ENCODE measurements around the gene LGALS8. TPM values are rescaled to one million over a fixed set of nuclear protein-coding genes. Genes with fewer than 3 reads are reported as not detected.
"Not testable (repeated sequence)": the region's sequence is repeated elsewhere in the genome, so short reads cannot be mapped to it uniquely, and the experiment has no call there.

The LGALS8 gene
- total RNA-seq, 4 donors from 2014 or later: 62.0 to 93.3 (median 76.8) TPM

DNA sequence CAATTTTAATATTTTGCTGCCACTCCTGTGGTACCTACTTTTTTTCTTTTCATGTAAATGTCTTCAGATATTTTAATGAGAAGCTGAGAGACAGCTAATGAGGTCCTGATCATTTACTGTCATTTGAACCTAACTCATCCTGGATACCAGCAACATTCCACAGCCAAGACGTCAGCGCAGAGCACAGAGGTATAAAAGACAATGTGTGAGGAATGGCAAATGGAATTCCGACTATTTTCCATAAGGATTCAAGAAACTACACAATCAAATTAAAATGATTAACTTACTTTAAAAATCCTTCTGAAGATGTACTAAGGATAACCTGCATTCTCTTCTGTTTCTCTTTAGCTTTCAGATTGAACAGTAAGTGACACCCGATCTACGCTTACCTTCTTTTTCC lies 41.7 kb downstream of the LGALS8 start:
- H3K4me3 ChIP-seq: no peak overlapping the region
- WGBS, 2 donors: 89 to 90% methylated on average over 5 of the region's 5 CpGs

DNA sequence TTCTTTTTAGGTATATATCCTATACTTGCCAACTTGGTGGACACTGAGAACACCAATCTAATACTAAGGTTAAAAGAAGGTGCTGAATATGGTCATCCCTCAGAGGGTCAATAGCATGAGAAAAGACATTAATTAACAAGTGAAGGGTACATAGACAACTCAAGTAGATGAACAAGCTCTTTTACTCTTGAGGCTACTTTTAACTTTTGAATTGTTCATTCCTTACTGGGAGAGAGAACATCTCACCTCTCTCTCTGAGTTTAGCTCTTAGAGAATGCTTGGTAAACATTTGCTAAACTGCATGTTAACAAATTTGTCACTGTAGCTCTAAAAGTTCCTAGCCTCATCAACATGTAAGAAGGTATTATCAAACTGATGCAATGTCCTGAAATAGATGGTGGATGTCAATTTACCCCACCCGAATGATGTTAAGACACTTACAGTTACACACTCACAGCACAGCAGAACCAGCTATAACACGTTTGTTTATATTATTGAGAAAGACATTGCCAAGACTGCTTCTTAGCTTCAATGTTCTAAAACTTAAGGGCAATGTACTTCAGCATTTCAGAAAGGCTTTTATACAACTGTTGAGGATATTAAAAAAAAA lies 44.6 kb downstream of the LGALS8 start:
- Histone ChIP-seq H3K4me1 (no peaks in the 10 kb centered on the region), H3K27me3 (no peaks in the 10 kb centered on the region), H3K9me3 (no peaks in the 10 kb centered on the region), H3K36me3 (peaks cover 0 to 100% (median 40%) of the 10 kb centered on the region in 3 donors), H3K27ac (no peak overlapping the region), H3K4me3 (no peak overlapping the region)
- DNase-seq (ENCODE audit: low spot score in 2 of 2): no peak
- 87 to 92% methylated on average over 2 of the region's 2 CpGs for WGBS, 2 donors
- TF ChIP-seq, protein P1, sequence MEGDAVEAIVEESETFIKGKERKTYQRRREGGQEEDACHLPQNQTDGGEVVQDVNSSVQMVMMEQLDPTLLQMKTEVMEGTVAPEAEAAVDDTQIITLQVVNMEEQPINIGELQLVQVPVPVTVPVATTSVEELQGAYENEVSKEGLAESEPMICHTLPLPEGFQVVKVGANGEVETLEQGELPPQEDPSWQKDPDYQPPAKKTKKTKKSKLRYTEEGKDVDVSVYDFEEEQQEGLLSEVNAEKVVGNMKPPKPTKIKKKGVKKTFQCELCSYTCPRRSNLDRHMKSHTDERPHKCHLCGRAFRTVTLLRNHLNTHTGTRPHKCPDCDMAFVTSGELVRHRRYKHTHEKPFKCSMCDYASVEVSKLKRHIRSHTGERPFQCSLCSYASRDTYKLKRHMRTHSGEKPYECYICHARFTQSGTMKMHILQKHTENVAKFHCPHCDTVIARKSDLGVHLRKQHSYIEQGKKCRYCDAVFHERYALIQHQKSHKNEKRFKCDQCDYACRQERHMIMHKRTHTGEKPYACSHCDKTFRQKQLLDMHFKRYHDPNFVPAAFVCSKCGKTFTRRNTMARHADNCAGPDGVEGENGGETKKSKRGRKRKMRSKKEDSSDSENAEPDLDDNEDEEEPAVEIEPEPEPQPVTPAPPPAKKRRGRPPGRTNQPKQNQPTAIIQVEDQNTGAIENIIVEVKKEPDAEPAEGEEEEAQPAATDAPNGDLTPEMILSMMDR (IDR thresholded peaks at IDR 0.05): no peak
- TF ChIP-seq POLR2A (IDR thresholded peaks at IDR 0.05): no peak
- no peak for TF ChIP-seq EP300 (IDR thresholded peaks at IDR 0.05)

More for the DNA sequence above, 41.7 kb downstream of the LGALS8 start:
- Histone ChIP-seq H3K27me3 (no peaks in the 10 kb centered on the region), H3K36me3 (peaks cover 0 to 98% (median 27%) of the 10 kb centered on the region in 3 donors), H3K27ac (no peak overlapping the region), H3K4me1 (no peaks in the 10 kb centered on the region), H3K9me3 (no peaks in the 10 kb centered on the region)
- TF ChIP-seq, protein P1 (IDR thresholded peaks at IDR 0.05): no peak
- TF ChIP-seq EP300 (IDR thresholded peaks at IDR 0.05) (no peak), POLR2A (IDR thresholded peaks at IDR 0.05) (no peak)
- DNase-seq (ENCODE audit: low spot score in 2 of 2): no peak

DNA sequence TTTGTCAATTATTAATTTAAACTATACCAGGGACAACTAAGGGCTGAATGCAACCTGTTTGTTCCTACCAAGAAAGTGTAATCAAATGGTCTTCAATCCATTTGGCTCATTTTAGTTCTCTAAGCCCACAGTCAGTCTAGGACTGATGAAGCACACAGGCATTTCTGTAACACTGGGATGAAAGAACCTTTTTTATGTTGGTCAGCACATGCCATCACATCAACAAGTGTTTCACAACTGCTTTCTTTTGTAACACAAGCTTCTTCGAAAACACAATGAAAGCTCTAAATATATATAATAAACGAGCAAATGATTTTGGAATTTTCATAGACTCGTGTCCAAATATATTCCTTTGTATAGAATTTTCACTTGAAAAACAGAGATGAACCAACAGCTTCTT lies 51.7 kb downstream of the LGALS8 start:
- Histone ChIP-seq H3K4me3 (no peak overlapping the region), H3K36me3 (peaks cover 0 to 94% (median 26%) of the 10 kb centered on the region in 3 donors), H3K27ac (no peak overlapping the region), H3K4me1 (no peaks in the 10 kb centered on the region), H3K9me3 (no peaks in the 10 kb centered on the region), H3K27me3 (no peaks in the 10 kb centered on the region)
- 47 to 65% methylated on average over 3 of the region's 3 CpGs for WGBS, 2 donors
- TF ChIP-seq POLR2A (IDR thresholded peaks at IDR 0.05) (no peak), EP300 (IDR thresholded peaks at IDR 0.05) (no peak)
- TF ChIP-seq, protein P1 (IDR thresholded peaks at IDR 0.05): no peak
- no peak for DNase-seq (ENCODE audit: low spot score in 2 of 2)

DNA sequence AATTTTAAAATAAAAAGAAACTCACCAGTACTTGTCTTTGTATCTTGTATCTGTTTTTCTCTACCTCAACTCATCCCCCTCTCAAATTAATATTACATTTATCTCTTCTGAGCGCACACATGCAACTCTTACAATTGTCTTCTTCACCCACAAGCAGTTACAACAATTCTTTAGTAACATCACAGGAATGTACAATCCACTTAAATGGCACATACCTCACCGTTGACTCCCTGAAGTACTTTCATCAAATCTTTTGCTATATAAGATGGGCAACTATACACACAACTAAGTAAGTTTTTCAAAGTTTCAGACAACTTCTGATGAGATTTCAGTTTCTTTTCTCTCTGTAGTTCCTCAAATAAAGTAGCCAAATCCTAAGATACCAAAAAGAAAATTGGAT lies 52.2 kb downstream of the LGALS8 start:
- H3K27ac ChIP-seq: no peak overlapping the region
- H3K4me3 ChIP-seq: no peak overlapping the region
- H3K9me3 ChIP-seq: no peaks in the 10 kb centered on the region
- no peaks in the 10 kb centered on the region for H3K27me3 ChIP-seq
- peaks cover 0 to 94% (median 26%) of the 10 kb centered on the region in 3 donors for H3K36me3 ChIP-seq
- no peak for TF ChIP-seq EP300 (IDR thresholded peaks at IDR 0.05)
- TF ChIP-seq POLR2A (IDR thresholded peaks at IDR 0.05): no peak
- no peaks in the 10 kb centered on the region for H3K4me1 ChIP-seq
- DNase-seq (ENCODE audit: low spot score in 2 of 2): no peak
- WGBS, 2 donors: 35 to 50% methylated on average over 2 of the region's 2 CpGs

DNA sequence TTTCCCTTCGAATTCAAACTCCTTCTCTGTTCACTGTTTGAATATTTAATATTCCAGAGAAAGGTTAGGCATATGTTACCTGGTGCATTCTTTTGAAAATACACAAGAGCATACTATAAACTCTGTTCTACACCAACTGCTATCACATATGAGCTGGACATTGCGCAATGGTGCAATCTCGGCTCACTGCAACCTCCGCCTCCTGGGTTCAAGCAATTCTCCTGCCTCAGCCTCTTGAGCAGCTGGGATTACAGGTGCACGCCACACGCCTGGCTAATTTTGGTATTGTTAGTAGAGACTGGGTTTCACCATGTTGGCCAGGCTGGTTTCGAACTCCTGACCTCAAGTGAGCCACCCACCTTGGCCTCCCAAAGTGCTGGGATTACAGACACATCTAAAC lies 53.3 kb downstream of the LGALS8 start:
- WGBS, 2 donors: 84 to 90% methylated on average over 7 of the region's 7 CpGs
- H3K27me3 ChIP-seq; H3K27ac ChIP-seq; H3K4me1 ChIP-seq; H3K4me3 ChIP-seq; H3K9me3 ChIP-seq; DNase-seq (ENCODE audit: low spot score in 2 of 2): not testable (repeated sequence)
- peaks cover 0 to 94% (median 27%) of the 10 kb centered on the region in 3 donors for H3K36me3 ChIP-seq

DNA sequence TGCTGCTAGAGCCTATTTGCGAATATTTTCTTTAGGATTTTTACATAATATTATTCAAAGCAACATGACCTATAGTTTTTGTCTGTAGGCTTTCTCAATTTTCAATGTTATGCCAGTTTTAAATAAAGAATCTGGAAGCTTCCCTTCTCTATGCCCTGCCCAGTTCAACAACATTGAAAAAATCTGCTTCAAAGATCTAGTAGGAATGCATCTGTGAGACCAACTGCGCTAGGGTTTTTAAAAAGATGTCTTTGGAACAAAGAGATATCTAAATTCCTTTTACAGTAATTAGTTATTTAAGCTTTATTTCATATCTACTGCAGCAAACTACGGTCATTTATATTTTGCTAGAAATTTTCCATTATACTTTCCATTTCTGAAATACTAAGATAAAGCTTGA lies 54.9 kb downstream of the LGALS8 start:
- H3K4me3 ChIP-seq: no peak overlapping the region
- peaks cover 0 to 94% (median 25%) of the 10 kb centered on the region in 3 donors for H3K36me3 ChIP-seq
- TF ChIP-seq POLR2A (IDR thresholded peaks at IDR 0.05): no peak
- TF ChIP-seq EP300 (IDR thresholded peaks at IDR 0.05): no peak
- TF ChIP-seq, protein P1 (IDR thresholded peaks at IDR 0.05): no peak
- no peak overlapping the region for H3K27ac ChIP-seq
- H3K9me3 ChIP-seq: no peaks in the 10 kb centered on the region
- no peaks in the 10 kb centered on the region for H3K27me3 ChIP-seq
- 96 to 97% methylated on average over 3 of the region's 3 CpGs for WGBS, 2 donors
- DNase-seq (ENCODE audit: low spot score in 2 of 2): no peak
- H3K4me1 ChIP-seq: no peaks in the 10 kb centered on the region

DNA sequence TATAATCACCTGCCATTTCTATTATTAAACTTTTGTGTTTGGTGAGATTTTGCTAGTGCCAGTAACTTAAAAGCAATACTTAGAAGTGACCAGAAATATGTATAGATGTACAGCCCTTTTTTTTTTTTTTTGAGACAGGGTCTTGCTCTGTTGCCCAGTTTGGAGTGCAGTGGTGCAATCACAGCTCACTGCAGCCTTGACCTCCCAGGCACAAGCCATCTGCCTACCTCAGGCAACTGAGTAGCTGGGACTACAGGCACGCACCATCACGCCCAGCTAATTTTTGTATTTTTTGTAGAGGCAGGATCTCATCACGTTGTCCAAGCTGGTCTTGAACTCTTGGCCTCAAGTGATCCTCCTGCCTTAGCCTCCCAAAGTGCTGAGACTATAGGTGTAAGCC lies 56.6 kb downstream of the LGALS8 start:
- peaks cover 0 to 94% (median 15%) of the 10 kb centered on the region in 3 donors for H3K36me3 ChIP-seq
- not testable (repeated sequence) for H3K4me1 ChIP-seq; DNase-seq (ENCODE audit: low spot score in 2 of 2); H3K27me3 ChIP-seq; H3K9me3 ChIP-seq; H3K4me3 ChIP-seq; H3K27ac ChIP-seq
- 92 to 93% methylated on average over 3 of the region's 3 CpGs for WGBS, 2 donors
